ENCODE data around the gene ARL13B.

The ARL13B gene

DNA sequence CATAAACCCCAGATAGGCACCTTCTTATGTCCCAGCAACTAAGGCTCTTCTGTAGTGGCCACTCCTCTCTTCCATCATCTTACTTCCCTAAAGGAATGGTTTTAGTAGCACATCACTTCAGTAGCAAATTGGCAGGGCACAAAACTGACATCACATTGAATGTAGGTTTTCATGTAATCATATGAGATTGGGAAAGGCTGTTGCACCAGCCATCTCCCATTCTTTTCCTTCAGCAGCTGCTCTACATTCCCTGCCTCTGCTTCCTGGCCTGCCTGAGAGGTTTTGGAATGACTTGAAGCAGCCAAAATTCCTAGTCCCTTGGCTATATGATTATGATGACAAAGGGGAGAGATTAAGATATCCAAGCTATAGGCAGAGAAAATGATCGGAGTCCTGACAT is 119.4 kb downstream of the ARL13B start:
- DNase-seq (ENCODE audit: low read depth in 2 of 3, low spot score in 1 of 3): no peak

DNA sequence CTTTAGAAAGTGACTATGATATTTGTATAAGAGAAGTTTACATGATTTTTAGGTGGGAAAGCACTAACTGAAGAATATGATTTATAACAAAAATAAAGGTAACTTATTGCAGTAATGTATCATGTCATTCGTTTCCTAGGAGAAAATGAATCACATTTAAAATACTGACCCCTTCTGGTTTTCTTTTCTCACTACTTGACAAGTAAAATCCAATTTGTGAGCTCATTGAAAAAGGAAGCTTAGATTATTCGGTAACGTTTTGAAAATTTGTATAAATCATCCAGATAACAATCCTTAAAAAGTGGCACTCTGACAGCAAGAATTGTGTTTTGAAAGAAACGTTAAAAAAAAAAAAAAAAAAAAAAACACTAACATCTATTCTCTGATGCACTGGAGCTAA is 121.9 kb downstream of the ARL13B start:
- DNase-seq (ENCODE audit: low read depth in 2 of 3, low spot score in 1 of 3): no peak
